ENCODE measurements around the gene TALDO1. TPM values are rescaled to one million over a fixed set of nuclear protein-coding genes. Genes with fewer than 3 reads are reported as not detected.

TALDO1 gene
- total and polyA plus RNA-seq, 2 of the 8 experiments (the other 6 are each of a cell fraction or from before 2014, with no cell fraction given), result 265 to 308 TPM

DNA sequence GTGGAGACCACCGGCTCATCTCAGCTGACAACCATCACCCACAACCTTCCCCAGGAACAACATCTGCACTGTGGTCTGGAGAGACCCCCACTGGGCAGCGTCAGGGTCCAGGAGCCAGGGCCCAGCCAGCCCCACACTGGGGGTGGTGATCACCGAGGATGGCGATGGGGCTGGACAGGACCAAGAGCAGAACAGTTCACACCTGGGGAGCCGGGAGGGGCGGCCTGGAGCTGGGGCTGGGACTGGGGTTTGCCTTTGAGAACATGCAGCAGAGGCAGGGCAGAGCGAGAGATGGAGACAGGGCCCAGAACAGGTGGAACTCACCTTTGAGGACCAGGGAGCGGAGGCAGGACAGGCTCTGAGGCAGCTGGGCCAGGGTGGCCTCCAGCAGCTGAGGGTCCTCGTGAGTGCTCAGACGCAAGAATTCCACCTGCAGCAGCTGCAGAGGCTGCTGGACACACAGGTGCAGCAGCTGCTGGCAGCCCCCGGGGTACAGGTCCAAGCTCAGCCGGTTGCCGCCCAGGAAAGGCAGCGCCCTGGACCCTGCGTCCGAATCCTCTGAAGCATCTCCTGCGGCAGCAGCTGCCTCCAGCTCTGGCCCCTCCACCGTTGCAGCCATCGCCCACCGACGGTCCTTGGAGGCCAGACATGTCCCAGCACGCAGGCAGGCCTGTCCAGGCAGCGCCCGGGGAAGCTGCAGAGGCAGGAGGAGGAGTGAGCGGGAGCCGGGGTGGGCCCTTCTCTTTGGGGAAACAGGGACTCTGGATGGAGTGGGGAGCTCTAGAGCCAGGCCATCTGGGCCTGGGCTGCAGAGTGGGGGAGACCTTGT is 56.7 kb downstream of the TALDO1 start (continued):
- TF ChIP-seq RNF2 (IDR thresholded peaks at IDR 0.05; ENCODE audit: borderline replicate concordance, low read depth, low read length, missing control alignments, poor library complexity, severe bottlenecking) (no peak), POU5F1 (IDR thresholded peaks at IDR 0.05; ENCODE audit: low read depth, low read length) (no peak), SUZ12 (IDR thresholded peaks at IDR 0.05; ENCODE audit: low read length) (no peak), SP2 (IDR thresholded peaks at IDR 0.05; ENCODE audit: low read length) (no peak), CBX5 (IDR thresholded peaks at IDR 0.05; ENCODE audit: low read depth, low read length) (no peak), CHD2 (IDR thresholded peaks at IDR 0.05; ENCODE audit: low read length) (no peak), YY1 (IDR thresholded peaks at IDR 0.05; ENCODE audit: low read depth, low read length) (no peak), NANOG (IDR thresholded peaks at IDR 0.05; ENCODE audit: insufficient read depth, low read depth, low read length, poor library complexity, severe bottlenecking) (no peak), CHD1 (IDR thresholded peaks at IDR 0.05; ENCODE audit: low read depth, low read length) (no peak), EP300 (IDR thresholded peaks at IDR 0.05; ENCODE audit: borderline replicate concordance in 1 of 2, low read depth in 2 of 2, low read length in 2 of 2) (no peak), ASH2L (IDR thresholded peaks at IDR 0.05; ENCODE audit: low read length) (no peak), TAF1 (IDR thresholded peaks at IDR 0.05; ENCODE audit: low read depth, low read length) (no peak), BCL11A (IDR thresholded peaks at IDR 0.05; ENCODE audit: low read depth in 2 of 2, low read length in 2 of 2) (no peak)
- TF ChIP-seq, protein P1, sequence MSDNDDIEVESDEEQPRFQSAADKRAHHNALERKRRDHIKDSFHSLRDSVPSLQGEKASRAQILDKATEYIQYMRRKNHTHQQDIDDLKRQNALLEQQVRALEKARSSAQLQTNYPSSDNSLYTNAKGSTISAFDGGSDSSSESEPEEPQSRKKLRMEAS (IDR thresholded peaks at IDR 0.05), result no peak
- TF ChIP-seq, protein P2, sequence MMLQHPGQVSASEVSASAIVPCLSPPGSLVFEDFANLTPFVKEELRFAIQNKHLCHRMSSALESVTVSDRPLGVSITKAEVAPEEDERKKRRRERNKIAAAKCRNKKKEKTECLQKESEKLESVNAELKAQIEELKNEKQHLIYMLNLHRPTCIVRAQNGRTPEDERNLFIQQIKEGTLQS (IDR thresholded peaks at IDR 0.05; ENCODE audit: insufficient read depth, low read depth, low read length), result no peak

Data from H1 (cell line).